ENCODE measurements around the gene TPGS1. TPM values are rescaled to one million over a fixed set of nuclear protein-coding genes. Genes with fewer than 3 reads are reported as not detected.

TPGS1 gene
- total RNA-seq, 3 donors from 2014 or later: 77.7 to 98.9 (median 77.7) TPM

GRCh38 chr19:465056-465816, 42.1 kb upstream of the TPGS1 start:
- TF ChIP-seq POLR2AphosphoS5 (IDR thresholded peaks at IDR 0.05): no peak
- Histone ChIP-seq H3K4me1 (no peaks in the 10 kb centered on the region), H3K27me3 (no peaks in the 10 kb centered on the region), H3K9me3 (no peaks in the 10 kb centered on the region), H3K36me3 (no peaks in the 10 kb centered on the region), H3K4me3 (no peak overlapping the region), H3K27ac (no peak overlapping the region)
- DNase-seq (ENCODE audit: low spot score in 2 of 2): no peak
- intact Hi-C loops (cut with DNase I; ENCODE audit: low total_unique reads): no loop called here

- intact Hi-C loops (cut with DNase I; ENCODE audit: low total_unique reads): no loop called here
- H3K27me3 ChIP-seq: no peaks in the 10 kb centered on the region
- H3K4me3 ChIP-seq: no peak overlapping the region
- H3K36me3 ChIP-seq: no peaks in the 10 kb centered on the region
- no peak overlapping the region for H3K27ac ChIP-seq
- TF ChIP-seq POLR2A (IDR thresholded peaks at IDR 0.05): no peak
- no peak for TF ChIP-seq POLR2AphosphoS5 (IDR thresholded peaks at IDR 0.05)
- no peak for TF ChIP-seq CTCF (IDR thresholded peaks at IDR 0.05)
- DNase-seq (ENCODE audit: low spot score in 2 of 2): no peak
- no peaks in the 10 kb centered on the region for H3K9me3 ChIP-seq
- no peaks in the 10 kb centered on the region for H3K4me1 ChIP-seq
Measured at GRCh38 chr19:467554-467953, 39.7 kb upstream of the TPGS1 start.

GRCh38 chr19:468587-469256, 38.6 kb upstream of the TPGS1 start:
- Histone ChIP-seq H3K9me3 (no peaks in the 10 kb centered on the region), H3K4me3 (no peak overlapping the region), H3K27me3 (no peaks in the 10 kb centered on the region), H3K4me1 (no peaks in the 10 kb centered on the region), H3K36me3 (no peaks in the 10 kb centered on the region), H3K27ac (no peak overlapping the region)
- TF ChIP-seq POLR2A (IDR thresholded peaks at IDR 0.05) (no peak), CTCF (IDR thresholded peaks at IDR 0.05) (no peak)
- DNase-seq (ENCODE audit: low spot score in 2 of 2): no peak
- intact Hi-C loops (cut with DNase I; ENCODE audit: low total_unique reads): no loop called here

GRCh38 chr19:469833-470232, 37.5 kb upstream of the TPGS1 start:
- DNase-seq (ENCODE audit: low spot score in 2 of 2): no peak
- no peak for TF ChIP-seq CTCF (IDR thresholded peaks at IDR 0.05)
- no peak for TF ChIP-seq POLR2AphosphoS5 (IDR thresholded peaks at IDR 0.05)
- no peak for TF ChIP-seq POLR2A (IDR thresholded peaks at IDR 0.05)
- H3K4me1 ChIP-seq: no peaks in the 10 kb centered on the region
- peaks cover 0 to 9% of the 10 kb centered on the region in 2 donors for H3K27me3 ChIP-seq
- intact Hi-C loops (cut with DNase I; ENCODE audit: low total_unique reads): no loop called here
- no peaks in the 10 kb centered on the region for H3K36me3 ChIP-seq
- no peak overlapping the region for H3K27ac ChIP-seq
- H3K4me3 ChIP-seq: no peak overlapping the region
- H3K9me3 ChIP-seq: no peaks in the 10 kb centered on the region

GRCh38 chr19:470701-471100, 36.6 kb upstream of the TPGS1 start:
- H3K4me1 ChIP-seq: no peaks in the 10 kb centered on the region

More at GRCh38 chr19:470701-471100, 36.6 kb upstream of the TPGS1 start:
- Histone ChIP-seq H3K27me3 (peaks cover 0 to 11% of the 10 kb centered on the region in 2 donors), H3K36me3 (no peaks in the 10 kb centered on the region), H3K9me3 (no peaks in the 10 kb centered on the region), H3K27ac (no peak overlapping the region), H3K4me3 (no peak overlapping the region)
- DNase-seq (ENCODE audit: low spot score in 2 of 2): no peak
- intact Hi-C loops (cut with DNase I; ENCODE audit: low total_unique reads): no loop called here
- TF ChIP-seq POLR2AphosphoS5 (IDR thresholded peaks at IDR 0.05) (no peak), POLR2A (IDR thresholded peaks at IDR 0.05) (no peak), CTCF (IDR thresholded peaks at IDR 0.05) (no peak)

Measured in breast epithelium (tissue), 4 donors.